Stomach (tissue), 4 donors: ENCODE measurements around the gene ZIC1.

Source experiments
- CTCF ChIP-seq, 7 experiments: fragments of 450-650 bp in 4 of 7; fragments of 200-600 bp in 3 of 7; sonication (generic) in 3 of 7; IDR thresholded peaks; one replicate each; pipeline ENCODE4 v1.5.1; 2016 to 2019; ENCODE audit warnings: antibody characterized with exemption in 7 of 7, control low read depth in 2 of 7, mild to moderate bottlenecking in 1 of 7
- POLR2A ChIP-seq, 4 donors: fragments of 450-650 bp; IDR thresholded peaks; one replicate each; pipeline ENCODE4 v1.6.1; 2016; ENCODE audit warnings: antibody characterized with exemption in 4 of 4, control low read depth in 2 of 4, mild to moderate bottlenecking in 1 of 4, moderate library complexity in 1 of 4

DNA sequence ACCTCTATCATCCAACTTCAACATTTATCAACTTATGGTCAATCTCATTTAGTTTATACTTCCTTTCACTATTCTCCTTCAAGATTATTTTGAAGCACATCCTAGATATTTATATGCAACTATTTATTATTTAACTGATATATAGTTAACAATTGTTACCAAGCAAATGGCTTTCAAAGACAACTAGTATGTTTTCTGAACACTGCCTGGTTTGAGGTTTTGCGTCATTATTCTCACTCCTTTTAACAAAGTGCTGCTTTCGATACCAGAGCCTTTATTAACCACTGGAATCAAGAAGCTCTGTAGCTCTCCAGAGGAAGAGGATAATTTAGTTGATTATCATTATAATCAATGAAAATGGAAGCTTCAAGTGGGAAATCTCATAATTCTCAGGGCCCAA is 19.6 kb downstream of the ZIC1 start:
- TF ChIP-seq CTCF (IDR thresholded peaks at IDR 0.05) (no peak), POLR2A (IDR thresholded peaks at IDR 0.05) (no peak)
